IPS-11a (cell line): Measurements from ENCODE around the gene ALPI.
"Not testable (repeated sequence)": the region's sequence is repeated elsewhere in the genome, so short reads cannot be mapped to it uniquely, and the experiment has no call there.

Experiments
- H3K4me3 ChIP-seq: one replicate; pipeline ENCODE4 v1.5.1; 2013; ENCODE audit warnings: low read depth, low read length, control low read depth

Gene ALPI

GRCh38 chr2:232441147-232441651, 14.8 kb upstream of the ALPI start:
- H3K4me3 ChIP-seq: no peak overlapping the region

DNA sequence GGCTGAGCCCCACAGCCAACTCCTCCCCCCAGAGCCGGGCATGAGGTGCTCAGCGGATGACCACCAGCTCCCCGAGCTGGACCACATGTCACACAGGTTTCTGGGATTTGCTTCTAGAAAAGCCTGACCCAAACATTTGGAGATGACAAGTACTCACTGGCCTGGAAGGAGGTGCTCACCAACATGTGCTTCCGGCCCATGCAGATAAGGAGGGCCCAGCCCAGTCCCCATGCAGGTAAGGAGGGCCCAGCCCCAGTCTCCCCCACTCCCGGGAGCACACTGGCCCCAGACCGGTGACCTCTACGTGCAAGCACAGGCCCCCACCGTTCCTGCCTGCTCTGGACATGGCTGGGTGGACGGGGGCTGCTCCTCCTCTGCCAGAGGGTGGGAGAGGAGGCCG, 14.0 kb upstream of the ALPI start:
- H3K4me3 ChIP-seq: not testable (repeated sequence)

- not testable (repeated sequence) for H3K4me3 ChIP-seq
Measured at GRCh38 chr2:232442431-232442830, 13.5 kb upstream of the ALPI start.

DNA sequence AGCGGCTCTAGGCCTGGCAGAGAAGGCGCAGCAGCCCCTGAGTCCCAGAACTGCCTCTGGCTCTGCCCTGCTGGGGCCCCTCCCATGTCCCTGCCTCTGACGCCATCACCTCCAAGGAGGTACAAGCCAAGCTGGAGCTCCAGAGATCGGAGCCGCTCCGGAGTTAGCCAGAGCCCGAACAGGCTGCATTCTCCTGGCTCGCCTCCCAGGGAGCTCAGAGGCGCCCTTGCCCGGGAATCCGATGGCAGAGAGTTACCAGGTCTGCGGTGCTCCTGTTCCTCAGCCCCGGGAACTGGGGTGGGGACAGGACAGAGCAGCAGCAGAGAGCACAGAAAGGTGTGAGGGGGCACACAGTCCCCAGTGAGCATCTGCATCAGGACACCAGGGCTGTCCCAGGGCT, 12.9 kb upstream of the ALPI start:
- H3K4me3 ChIP-seq: not testable (repeated sequence)

DNA sequence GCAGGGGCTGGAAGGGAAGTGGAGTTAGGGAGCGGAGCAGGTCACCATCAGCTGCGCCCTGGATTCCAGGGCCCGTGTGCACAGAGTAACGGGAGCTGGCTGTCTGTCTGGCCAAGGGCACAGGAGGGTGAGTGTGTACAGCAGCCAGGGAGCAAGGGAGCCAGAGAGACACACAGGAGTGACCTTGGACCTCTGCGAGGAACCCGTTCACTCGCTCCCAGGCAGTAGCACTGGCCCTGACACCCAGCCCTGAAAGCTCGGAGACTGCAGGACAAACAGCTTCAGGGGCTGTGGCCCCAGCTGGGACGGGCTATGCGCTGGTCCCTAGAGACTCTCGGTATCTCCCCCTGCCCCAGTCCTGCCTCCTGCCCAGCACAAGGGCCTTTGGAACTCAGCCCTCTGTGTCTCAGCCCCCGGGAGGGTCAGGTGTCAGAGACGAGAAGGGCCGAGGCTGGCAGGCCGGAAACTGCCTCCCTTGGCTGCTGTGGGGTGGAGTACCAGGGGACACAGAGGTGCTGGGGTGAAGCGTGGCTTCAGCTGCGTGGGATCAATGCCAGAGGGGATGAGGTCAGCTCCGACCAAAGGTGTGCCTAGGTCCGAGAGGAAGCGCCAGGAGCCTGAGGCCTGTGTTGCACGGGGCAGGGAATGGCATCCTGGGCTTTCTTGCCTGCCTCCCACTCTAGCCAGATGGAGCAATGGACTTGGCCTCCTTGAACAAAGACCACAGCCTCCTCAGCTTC, 12.1 kb upstream of the ALPI start:
- not testable (repeated sequence) for H3K4me3 ChIP-seq

DNA sequence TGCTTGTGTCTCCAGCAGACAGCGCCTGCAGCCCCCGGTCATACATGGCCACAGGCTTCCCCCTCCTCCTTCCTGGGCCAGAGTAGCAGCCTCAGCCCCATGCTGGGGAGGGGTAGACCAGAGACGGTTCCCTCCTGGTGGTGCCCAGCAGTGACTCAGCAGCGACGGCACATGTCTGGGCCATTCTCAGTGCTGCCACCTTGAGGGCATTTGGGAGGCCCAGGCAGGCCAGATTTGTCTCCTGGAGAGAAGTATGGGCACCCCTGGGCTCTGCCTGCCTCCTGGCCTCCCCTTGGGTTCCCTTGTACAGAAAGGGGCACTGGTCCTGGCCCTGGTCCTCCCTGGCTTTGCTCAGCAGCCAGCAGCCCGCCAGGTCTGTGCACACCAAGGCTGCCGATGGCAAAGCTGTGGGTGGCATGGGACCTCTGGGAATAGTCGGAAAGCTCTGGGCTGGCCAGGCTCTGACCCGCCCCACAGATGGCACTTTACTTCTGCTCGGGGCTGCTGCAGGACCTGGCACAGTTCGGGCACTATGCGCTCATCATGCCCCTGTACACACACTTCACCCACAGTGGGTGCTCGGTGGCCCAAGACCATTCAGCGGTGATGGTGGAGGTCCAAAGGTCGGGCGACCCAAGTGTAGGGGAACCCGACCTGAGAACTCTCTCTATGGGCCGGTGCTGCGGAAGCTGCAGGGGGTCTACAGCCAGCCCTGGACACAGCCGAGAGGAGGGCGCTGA, 11.4 kb upstream of the ALPI start:
- no peak overlapping the region for H3K4me3 ChIP-seq

GRCh38 chr2:232445149-232445885, 10.6 kb upstream of the ALPI start:
- not testable (repeated sequence) for H3K4me3 ChIP-seq

DNA sequence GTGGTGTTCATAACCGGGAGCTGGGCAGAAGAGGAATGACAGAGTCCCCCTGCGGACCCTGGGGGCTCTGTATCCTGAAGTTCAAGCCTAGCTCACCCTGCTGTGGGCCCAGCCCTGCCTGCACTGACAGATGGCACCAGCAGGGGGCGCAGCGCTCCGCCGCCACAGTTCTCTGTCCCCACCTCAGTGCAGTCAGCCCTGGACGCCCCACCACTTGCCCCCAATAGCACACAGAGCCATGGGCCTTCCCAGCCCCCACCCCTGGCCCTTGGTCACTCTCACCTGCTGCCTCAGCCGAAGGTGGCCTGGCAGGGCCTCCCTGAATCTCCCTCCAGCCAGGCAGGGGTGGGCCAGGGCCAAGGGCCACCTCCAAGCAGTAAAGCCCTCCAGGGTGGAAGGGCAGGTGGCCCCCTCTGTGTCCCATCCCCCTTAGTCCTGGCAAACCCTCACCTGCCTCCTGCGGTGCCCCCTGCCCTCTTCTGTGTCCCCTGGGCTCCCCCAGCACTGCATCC, 9.6 kb upstream of the ALPI start:
- H3K4me3 ChIP-seq: not testable (repeated sequence)

- no peak overlapping the region for H3K4me3 ChIP-seq
Measured at GRCh38 chr2:232447091-232447620, 8.8 kb upstream of the ALPI start.

- no peak overlapping the region for H3K4me3 ChIP-seq
Measured at GRCh38 chr2:232447638-232448303, 8.2 kb upstream of the ALPI start.

- no peak overlapping the region for H3K4me3 ChIP-seq
Measured at GRCh38 chr2:232448304-232448690, 7.7 kb upstream of the ALPI start.

DNA sequence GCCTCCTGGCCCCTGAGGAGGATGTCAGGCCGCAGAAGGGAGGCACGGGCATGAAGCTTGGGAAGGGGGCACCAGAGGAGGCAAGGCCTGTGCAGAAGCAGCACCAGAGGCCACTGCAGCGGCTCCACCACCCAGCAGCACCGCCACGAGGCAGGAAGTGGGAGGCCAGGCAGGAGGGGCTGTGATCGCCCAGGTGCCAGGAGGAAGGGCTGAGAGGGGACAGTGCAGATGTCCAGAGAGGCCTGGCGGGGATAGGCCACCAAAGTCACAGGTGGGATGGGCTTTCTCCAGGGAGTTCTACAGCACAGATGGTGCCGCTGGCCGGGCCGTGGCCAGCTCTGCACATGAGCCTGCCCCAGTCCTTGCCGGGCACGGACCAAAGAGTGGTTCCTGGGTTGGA, 6.0 kb upstream of the ALPI start:
- H3K4me3 ChIP-seq: no peak overlapping the region

DNA sequence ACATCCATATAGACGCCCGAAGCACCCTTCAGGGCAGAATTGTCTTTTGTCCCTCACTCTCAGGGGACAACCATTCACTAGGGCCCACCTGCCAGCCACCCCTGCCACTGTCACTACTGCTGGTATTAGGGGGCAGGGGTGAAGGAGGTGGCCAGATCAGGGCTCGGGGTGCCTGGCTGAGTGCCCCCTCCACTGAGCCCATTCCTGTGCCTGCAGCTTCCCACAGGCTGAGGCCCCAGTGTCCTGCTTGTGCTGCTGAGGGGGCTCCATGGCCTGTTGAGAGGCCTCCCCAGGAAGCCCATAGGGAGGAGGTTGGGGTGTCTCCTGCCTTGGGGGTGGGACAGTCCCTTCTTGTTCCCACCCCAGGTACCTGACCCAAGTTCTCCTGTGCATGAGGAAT, 4.3 kb upstream of the ALPI start:
- H3K4me3 ChIP-seq: not testable (repeated sequence)

DNA sequence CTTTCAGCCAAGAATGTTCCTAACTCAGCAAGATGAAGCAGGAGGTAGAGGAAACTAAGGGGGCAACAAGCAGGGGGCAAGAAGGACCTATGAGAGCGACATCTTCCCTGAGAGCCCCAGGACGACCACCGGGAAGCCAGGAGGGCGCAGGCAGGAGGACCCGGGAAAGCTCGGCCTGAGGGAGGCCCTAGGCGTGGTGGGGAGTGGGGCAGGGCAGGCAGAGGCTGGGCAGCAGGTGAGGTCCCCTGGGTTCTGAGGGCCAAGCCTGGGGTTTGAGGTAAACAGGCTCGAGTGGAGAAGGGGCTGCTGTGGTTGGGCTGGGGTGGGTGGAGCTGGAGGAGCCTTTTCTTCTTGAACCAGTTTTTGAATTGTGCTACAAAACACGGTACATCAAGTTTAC, 1.3 kb upstream of the ALPI start:
- no peak overlapping the region for H3K4me3 ChIP-seq

- H3K4me3 ChIP-seq: no peak overlapping the region
Measured at GRCh38 chr2:232456296-232457120, 555 bp downstream of the ALPI start.

GRCh38 chr2:232457121-232458011, 1.4 kb downstream of the ALPI start:
- H3K4me3 ChIP-seq: no peak overlapping the region

DNA sequence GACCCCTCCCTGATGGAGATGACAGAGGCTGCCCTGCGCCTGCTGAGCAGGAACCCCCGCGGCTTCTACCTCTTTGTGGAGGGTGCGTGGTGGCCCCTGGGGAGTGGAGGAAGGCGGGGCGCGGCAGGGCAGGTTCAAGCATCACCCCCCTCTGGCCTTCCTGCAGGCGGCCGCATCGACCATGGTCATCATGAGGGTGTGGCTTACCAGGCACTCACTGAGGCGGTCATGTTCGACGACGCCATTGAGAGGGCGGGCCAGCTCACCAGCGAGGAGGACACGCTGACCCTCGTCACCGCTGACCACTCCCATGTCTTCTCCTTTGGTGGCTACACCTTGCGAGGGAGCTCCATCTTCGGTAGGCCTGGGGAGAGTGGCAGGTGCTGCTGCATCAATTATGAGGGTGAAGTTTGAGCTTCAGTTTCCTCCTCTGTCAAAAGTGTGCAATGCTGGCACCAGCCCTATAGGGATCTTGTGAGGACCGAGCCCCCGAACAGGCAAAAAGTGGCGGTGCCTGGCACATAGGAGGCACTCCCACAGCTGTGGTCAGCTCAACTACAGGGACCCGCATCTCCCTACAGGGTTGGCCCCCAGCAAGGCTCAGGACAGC, 2.2 kb downstream of the ALPI start:
- H3K4me3 ChIP-seq: no peak overlapping the region

DNA sequence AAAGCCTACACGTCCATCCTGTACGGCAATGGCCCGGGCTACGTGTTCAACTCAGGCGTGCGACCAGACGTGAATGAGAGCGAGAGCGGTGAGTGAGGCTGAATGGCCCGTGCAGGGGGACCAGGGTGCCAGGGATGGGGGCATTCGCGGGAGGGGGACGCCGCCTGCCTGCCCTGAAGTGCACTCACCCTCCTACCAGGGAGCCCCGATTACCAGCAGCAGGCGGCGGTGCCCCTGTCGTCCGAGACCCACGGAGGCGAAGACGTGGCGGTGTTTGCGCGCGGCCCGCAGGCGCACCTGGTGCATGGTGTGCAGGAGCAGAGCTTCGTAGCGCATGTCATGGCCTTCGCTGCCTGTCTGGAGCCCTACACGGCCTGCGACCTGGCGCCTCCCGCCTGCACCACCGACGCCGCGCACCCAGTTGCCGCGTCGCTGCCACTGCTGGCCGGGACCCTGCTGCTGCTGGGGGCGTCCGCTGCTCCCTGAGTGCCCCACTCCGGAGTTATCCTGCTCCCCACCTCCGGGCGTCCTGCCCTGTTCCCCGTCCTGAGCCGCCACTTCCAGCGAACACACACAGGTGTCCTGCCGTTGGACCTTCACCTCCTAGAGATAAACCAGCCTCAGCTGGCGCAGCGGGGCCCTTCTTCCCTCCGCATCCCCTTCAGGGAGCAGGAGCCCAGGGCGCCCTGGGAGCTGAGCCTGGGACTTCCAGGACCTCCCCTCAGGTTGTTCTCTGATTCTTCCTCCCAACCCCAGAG, 2.9 kb downstream of the ALPI start:
- no peak overlapping the region for H3K4me3 ChIP-seq
